A673 (cell line): Measurements from ENCODE around the gene C3orf22.

ENCODE experiments used
- EZH2 ChIP-seq: fragments of 200-600 bp; sonication (generic); IDR thresholded peaks from 2 replicates; pipeline ENCODE4 v1.6.1; 2017; ENCODE audit warnings: borderline replicate concordance, low read depth, mild to moderate bottlenecking, mixed read lengths, antibody characterized with exemption, low read length; ENCODE audit not compliant: poor library complexity, severe bottlenecking
- TF ChIP-seq, protein P1 (sequence below): fragments of 300-800, 200-600 bp; sonication (generic); conservative IDR thresholded peaks from 2 replicates; pipeline ENCODE4 v1.5.1; 2017; ENCODE audit warnings: low read depth, mild to moderate bottlenecking, antibody characterized with exemption, low read length, moderate library complexity, mixed read lengths

DNA sequence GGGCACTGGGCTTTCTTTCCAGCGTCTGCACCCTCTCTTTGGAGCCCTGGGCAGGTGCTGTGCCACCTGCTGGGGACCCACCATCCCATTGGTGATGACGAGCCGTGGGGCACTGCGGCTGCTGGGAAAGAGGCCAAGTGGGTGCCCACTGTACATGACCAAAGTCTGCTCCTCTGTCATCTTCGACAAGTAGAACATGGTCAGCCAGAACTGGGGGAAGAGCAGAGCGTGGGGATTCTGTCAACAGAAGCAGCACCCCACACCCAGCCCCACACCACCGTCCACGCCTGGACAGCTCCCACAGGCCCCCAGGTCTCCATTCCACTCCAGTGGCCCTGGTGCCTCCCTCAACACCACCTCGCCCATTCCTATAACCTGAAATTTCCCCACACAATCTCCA, 50.8 kb downstream of the C3orf22 start:
- TF ChIP-seq, protein P1, sequence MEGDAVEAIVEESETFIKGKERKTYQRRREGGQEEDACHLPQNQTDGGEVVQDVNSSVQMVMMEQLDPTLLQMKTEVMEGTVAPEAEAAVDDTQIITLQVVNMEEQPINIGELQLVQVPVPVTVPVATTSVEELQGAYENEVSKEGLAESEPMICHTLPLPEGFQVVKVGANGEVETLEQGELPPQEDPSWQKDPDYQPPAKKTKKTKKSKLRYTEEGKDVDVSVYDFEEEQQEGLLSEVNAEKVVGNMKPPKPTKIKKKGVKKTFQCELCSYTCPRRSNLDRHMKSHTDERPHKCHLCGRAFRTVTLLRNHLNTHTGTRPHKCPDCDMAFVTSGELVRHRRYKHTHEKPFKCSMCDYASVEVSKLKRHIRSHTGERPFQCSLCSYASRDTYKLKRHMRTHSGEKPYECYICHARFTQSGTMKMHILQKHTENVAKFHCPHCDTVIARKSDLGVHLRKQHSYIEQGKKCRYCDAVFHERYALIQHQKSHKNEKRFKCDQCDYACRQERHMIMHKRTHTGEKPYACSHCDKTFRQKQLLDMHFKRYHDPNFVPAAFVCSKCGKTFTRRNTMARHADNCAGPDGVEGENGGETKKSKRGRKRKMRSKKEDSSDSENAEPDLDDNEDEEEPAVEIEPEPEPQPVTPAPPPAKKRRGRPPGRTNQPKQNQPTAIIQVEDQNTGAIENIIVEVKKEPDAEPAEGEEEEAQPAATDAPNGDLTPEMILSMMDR: no peak
- no peak for TF ChIP-seq EZH2
